Skeletal muscle cell (primary cell): Measurements from ENCODE around the gene GZF1.
"Not testable (repeated sequence)": the region's sequence is repeated elsewhere in the genome, so short reads cannot be mapped to it uniquely, and the experiment has no call there.

ENCODE experiments used
- DNase-seq: peaks from one replicate; pipeline ENCODE4 v3.0.0-alpha.2; 2010; ENCODE audit warnings: low read depth
- H3K4me3 ChIP-seq: 2 replicates; pipeline ENCODE4 v1.5.1; 2011; ENCODE audit warnings: low read depth, mild to moderate bottlenecking, control low read depth, low read length, moderate library complexity

Gene GZF1

DNA sequence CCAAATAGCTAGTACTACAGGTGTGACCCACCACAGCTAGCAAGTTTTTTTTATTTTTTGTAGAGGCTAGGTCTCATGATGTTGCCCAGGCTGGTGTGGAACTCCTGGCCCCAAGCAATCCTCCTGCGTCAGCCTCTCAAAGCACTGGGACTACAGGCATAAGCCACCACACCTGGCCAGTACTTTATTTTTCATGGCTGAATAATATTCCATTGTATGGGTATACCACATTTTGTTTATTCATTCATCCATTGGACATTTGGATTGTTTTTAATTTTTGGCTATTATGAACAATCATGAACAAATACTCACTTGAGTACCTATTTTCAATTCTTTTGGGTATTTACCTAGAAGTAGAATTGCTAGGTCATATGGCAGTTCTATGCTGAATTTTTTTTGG is 18.4 kb upstream of the GZF1 start:
- H3K4me3 ChIP-seq: no peak overlapping the region
- DNase-seq: no peak

DNA sequence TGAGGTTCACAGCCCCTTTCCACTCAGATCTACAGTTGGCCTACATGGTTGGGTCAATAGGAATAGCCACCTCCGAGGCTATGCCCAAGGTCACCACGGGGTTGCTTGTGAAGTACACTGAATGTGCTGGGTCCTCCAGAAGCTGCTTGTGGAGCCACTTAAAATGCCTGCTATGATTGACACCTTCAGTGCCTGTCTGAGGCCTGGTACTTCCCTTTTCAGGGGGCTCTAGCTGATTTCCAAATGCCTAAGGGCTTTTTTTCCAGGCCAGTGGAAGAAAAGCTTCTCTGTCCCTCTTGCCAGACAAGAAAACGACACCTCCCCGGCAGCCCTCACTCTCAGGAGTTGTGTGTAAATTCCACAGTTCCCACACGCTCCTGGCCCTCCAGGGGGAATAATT is 17.6 kb upstream of the GZF1 start:
- no peak overlapping the region for H3K4me3 ChIP-seq
- DNase-seq: no peak

DNA sequence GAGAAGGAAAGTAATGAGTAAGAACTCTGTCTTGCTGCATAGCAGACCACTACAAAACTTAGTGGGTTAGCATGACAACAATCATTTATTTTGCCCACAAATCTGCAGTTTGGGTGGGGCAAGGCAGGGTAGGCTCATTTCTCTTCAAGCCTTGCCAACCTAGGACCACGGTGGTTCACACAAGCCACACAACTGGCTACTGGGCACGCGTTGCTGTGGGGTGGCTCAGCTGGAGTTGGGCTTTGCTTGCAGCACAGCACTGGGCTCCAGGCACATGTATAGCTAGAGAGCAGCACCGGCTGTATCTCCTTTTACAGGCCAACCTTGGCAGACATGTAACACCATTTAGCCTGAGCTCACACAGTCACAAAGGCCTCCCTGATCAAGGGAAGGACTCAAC is 16.0 kb upstream of the GZF1 start:
- no peak for DNase-seq
- H3K4me3 ChIP-seq: no peak overlapping the region

DNA sequence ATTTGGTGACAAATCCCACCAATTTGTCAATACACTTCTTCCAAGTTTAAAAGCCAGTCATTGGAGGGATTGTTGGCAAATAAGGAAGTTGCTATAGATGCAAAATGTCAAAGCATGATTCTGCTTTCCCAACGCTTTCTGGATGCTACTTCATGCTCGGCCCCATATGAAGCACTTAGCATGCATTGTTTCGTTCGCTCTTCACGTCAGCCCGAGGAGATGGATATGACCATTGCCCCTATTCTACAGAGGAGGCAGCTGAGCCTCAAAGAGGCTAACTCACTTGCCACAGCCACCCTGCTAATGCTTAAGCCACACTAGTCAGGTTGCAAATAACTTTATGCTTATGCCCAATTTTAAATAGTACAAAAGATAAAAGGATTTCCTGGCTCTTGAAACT is 14.2 kb upstream of the GZF1 start:
- no peak for DNase-seq
- H3K4me3 ChIP-seq: no peak overlapping the region

DNA sequence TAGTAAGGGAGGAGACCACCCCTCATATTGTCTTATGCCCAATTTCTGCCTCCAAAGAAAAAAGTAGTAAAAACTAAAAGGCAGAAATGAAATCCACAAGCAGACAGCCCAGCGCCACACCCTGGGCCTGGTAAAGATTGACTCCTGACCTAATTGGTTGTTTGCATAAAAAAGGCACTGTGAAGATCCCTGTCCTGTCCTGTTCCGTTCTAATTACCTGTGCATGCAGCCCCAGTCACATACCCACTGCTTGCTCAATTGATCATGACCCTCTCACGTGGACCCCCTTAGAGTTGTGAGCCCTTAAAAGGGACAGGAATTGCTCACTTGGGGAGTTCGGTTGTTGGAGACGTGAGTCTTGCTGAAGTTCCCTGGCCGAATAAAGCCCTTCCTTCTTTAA is 13.5 kb upstream of the GZF1 start:
- not testable (repeated sequence) for H3K4me3 ChIP-seq, DNase-seq

DNA sequence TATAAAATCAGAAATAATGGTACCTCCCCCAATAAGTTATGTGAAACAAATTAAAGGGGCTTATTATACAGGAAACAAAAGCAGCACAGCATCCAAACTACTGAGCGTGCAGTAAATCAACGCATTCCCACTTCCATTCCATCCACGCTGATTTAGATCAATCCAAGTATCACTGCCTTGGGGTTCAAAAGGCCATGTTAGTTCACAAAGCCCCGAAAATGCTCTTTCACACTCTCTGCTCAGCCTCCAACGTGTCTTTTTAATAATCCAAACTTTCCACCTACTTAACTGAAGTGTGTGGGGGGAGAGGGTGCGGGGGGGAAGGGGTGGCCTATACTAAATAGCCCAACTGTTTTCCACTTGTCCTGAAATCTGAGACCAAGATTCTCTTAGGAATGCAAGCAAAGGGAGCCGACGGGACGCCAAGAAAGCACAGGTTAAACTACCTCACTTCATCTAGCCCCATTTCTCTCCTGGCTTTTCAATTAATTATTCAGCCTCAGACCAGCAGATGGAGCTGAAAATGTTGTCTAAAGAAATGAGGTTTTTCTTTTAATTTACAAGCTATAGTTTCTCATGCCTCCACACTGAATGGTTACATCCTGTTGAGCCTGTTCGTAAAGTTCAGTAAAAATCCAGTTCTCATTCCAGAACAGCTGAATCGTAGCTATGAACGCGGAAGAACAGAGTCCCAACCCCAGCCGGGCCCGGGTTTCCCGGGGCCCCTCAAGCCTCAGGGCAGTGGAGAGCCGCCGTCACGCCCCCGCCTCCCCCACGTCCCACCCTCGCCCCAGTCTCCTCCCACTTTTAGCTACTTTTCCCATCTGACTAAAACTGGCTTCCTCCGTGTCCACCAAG is 12.4 kb upstream of the GZF1 start:
- H3K4me3 ChIP-seq: peak overlapping the region; percentile 95
- no peak for DNase-seq

DNA sequence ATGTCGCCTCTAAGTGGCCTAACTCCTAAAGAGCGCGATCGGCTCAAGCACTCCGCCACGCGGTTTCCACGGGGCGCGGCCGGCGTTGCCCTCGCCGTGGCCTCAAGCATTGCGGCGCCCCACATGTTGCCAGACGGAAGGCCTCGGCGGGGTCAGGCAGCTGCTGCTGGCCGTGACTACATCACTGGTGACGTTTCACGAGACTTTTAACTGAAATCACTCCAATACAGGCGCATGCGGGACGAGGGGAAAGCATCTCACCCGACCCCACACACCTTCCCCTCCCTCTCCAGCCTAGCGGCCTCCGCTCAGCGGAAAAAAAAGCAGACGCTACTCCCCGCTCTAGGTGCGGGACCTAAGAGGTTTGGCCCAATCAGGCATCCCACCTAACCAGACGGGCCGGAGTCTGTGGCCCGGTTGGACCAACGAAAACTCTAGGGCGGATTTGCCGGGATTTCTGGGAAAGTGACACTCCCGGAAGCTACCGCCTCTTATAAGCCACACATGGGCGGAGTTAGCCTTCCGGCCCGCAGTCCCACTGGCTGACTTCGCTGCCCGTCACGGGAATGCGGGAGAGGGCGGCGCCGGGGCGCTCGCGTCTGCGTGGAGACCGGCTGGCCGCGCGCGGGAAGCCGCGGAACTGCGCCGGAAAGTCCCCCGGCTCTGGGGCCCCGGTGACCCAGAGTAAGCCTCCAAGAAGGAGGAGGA is 11.6 kb upstream of the GZF1 start, which contains the start of gene NXT1:
Gene NXT1, plus strand, starts transcription at position 596 of the 708 bp plus-strand sequence. CDS start 3,251 bp downstream, outside the sequence.
- peak within 1 kb of the TSS; percentile 95 for H3K4me3 ChIP-seq
- peak; percentile 97 for DNase-seq

DNA sequence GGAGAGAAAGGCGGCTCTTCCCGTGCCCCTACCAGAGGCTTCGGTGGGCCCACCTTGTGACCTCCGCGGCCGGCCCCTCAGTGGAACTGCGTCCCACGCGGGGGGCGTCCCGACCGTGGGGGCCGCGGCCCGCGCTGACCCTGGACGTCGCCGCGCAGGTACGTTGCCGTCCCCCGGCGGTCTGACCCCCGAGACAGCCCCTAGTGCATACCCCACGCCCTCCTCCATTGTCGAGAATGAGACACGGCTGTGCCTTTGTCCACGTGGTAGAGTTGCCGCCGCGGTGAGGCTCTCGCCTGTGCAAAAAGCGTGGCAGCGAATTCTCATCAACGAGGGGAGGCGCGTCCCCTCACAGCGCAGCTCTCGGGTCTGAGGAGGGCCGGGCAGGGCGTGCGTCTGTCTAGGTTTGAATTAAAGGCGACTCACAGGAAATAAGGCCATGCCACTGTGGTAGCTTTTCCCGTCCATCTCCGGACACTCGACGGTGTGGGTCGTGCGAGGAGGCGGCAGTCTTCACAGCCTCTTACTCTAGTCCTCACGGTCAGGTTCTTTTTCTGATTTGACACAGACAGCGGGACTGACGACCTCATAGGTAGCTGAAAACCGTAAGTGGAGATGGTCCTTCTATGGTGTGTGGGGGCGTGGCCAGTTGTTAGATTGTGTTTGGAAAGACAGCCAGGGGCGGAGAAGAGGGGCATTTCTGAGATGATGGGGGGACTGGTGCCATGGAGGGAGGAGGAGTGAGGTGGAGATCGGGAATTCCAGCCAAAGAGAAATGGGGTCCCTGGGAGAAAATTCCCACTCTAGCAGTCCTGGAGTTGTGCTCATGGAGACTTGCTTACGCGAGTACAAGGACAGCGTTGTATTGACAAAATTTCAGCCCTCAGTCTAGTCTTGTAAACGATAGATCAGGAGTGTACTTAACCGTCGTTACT is 10.8 kb upstream of the GZF1 start:
- no peak for DNase-seq
- H3K4me3 ChIP-seq: peak overlapping the region; percentile 95

DNA sequence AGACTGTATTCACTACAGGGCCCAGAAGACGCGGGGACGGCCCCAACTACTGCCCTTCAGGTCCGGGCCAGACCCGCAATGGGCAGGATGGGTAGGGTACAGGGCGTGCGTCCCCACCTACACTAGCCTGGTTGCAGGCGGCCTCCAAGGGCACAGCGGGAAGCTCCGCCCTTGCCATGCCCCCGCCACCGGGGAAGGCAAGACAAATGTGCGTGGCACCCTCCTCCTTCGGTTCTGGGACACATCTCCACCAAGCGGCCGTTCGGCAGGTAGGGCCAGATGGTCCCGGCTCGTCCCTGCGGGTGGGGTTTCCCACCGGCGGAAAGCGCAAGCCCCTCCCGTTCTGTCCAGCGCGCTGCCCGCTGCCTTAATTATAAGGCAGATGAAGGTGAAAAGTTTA is 5.8 kb upstream of the GZF1 start:
- H3K4me3 ChIP-seq: no peak overlapping the region
- DNase-seq: no peak

DNA sequence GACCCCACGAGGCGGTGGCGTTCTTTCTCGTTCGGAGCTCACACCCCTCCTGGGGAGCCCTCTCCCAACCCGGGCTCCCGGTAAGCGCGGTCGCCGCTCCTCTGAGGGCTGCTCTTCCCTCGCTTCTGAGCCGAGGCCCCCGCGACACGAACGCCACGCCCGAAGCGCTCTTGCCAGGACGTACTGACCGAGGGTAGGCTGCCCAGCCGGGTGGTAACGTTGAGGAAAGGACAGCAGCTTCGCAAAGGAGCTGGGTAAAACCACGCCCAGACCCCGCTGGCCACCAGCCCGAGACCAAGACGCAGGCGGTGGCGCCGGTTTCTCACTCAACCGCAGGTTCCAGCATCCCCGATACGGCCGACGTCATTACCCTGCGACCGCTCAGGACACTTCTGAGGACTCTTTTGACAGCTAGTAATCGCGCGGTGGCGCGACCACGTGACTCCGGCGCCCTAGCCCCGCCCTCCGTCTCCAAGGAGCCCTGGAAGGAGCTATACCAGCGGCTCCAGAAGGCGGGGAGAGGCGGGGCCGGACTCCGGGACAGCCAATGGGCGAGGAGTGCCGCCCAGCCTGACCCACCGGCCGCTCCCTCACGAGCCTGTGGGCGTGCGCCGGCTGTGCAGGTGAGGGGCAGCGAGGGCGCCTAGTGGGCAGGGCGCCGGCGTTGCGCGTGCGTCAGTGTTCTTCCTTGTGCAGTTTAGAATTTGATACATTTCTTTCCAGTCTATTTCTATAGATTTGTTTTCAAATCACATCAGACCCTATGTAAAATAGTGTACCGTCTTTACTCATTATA is 4.0 kb upstream of the GZF1 start:
- DNase-seq: peak; percentile 99
- H3K4me3 ChIP-seq: peak overlapping the region; percentile 73

DNA sequence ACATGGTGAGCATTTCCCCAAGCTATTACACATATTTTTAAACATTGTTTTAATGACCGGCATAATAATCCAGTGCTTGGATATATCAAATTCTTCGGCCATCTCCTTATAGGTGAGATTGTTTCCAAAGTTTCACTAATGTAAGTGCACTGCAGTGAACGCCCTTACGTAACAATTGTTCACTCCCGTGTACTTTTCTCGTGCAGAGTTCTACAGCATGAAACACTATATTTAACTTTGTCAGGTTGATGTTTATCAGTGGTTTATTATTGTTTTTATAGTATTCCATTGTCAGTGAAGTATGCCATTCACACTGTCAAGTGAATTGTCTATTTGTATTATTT is 3.4 kb upstream of the GZF1 start:
- DNase-seq: no peak
- H3K4me3 ChIP-seq: peak overlapping the region; percentile 73

DNA sequence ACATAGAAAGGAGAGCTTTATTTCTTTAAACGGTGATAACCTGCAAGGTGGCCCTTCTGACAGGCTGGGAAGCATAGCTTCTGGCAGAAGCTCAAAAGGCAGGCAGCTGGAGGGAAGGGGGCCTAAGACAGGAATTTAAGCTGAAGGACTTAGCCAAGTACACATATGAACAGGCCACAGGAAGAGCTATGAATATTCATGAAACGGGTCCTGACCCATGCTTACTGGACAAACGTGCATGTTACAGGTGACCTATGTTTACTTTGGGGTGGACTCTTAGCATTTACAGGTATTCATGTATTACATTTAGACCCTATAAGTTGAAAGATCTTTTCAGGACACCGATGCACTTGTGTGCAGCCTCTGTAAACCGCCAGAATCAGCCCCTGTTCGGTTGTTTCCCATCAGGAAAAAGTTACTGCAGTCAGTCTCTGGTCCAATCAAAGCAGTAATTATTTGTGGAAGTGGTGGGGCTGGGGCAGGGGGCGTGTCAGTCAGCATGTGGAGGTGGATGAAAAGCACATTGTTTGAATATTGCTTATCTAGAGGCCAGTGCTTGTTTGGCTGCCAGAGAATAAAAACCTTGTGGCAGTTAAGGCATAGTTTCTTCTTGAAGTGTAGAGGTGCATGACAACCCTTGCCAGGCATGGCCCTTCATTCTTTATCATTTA is 2.9 kb upstream of the GZF1 start:
- no peak overlapping the region for H3K4me3 ChIP-seq
- DNase-seq: no peak

DNA sequence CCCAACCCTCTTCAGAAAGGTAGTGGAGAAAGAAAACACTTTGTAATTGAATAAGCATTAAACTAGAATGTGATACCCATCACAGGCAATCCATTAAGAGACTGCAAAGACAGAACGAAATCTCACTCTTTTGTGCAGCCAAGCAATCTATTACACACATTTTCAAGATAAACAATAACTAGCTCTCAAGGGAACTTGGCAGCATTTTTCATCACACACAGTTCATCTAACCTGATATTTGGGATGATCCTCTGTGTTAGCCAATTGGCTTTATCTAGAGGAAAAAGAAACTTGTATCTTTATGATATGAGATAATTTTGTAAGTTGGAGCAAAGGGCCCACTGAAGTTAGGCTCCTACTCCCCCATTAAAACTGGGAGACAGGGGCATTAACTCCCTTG is 1.5 kb upstream of the GZF1 start:
- no peak overlapping the region for H3K4me3 ChIP-seq
- DNase-seq: no peak

DNA sequence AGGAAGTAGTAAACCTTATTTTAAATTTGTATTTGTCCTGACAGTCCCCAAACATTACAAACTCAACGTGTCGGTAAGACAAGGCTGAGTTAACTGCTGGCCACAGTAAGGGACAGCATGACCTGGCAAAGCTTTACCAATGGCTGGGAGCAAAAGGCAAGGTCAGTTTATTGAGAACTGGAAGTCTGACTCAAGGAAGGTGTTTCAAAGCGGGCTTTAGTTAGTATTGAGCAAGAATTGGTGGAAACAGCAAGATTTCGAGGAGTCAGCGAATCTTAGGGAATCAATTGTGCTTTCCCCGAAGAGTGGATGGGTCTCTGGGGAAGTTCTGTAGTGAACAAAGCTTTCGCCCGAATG is 885 bp upstream of the GZF1 start:
- DNase-seq: no peak
- peak overlapping the region; percentile 66 for H3K4me3 ChIP-seq

DNA sequence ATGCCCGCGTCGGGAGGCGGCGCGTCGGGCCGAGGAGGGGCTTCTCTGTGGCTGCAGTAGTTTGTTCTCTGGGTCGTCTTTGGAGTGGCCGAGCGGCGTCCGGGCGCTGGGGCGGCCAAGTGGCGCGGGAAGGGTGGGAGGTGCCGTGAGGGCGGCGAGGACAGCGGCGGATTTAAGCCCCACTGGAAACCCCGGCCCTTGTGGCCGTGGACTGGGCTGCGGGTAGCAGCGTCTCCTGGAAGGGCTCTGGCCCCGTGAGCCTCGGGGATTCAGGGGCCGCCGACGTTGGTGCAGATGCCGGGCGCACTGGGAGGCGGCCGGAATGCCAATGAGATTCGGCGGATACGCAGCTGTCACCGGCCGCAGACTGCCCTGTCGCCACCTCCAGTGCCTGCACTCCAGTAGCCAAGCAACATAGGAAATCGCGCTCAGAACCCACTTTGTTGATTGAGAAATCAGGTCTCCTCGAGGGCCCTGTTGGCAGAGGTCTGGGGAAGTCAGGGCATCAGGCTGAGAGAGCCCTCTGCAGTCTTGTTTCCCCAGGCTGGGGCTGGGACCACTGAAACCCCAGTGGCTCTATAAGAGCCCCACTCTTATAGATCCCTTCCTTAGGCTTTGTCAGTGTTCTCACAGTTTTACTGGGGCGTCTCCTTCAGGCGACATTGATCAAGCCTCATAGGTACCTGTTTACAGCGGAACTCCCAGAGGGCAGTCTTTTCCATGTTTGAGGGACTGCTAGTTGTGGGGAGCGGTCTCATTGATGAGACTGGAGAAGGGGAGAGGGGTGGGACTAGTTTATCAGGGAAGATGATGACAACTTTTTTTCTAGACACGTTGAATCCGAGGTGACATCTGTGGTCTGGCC is 642 bp downstream of the GZF1 start:
- peak overlapping the region; percentile 85 for H3K4me3 ChIP-seq
- no peak for DNase-seq

DNA sequence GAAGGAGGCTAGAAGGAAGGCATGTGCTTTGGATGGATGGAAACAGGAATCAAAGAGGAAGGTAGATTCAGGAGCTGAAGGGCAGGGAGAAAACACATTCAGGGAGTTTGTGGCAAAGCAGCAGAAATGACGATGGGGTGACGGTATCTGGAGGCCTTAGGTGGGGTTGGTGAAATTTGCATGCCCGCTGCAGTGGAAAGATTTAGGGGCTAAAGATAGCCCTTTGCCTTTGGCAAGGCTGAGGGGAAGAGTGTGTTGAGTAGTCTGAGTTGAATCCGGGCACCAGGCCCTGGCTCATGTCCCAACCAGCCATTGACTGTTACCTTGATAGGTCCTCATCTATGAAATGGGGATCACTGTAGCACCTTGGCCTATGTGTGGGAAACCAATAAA is 1.3 kb downstream of the GZF1 start:
- no peak for DNase-seq
- H3K4me3 ChIP-seq: peak overlapping the region; percentile 85

DNA sequence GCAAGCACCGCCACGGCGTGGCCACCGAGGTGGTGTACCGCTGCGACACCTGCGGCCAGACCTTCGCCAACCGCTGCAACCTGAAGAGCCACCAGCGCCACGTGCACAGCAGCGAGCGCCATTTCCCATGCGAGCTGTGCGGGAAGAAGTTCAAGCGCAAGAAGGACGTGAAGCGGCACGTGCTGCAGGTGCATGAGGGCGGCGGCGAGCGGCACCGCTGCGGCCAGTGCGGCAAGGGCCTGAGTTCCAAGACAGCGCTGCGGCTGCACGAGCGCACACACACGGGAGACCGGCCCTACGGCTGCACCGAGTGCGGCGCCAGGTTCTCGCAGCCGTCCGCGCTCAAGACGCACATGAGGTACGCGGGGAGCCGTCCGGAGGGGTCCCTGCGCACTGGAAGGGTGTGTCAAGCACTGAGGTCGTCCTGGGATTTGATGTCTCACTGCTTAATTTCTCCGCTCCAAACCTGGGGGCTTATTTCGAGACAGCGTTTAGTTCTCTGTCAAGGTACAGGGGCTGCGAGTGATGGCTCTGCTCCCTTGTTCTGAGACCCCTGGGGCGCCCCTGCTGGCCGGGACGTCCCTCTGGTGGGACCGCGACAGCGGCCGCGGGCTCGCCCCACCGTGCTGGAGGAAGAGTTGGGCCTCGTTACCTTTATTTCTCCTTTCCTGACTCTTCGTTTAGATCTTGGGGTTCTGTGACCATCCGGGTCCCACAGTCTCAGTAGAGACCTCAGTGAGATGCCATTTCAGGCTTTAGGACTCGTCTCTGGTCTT is 3.6 kb downstream of the GZF1 start:
- no peak overlapping the region for H3K4me3 ChIP-seq
- no peak for DNase-seq
